Gastroesophageal sphincter (tissue), 3 donors: ENCODE results near the gene POU4F1.

ENCODE experiments used
- POLR2AphosphoS5 ChIP-seq: sonication (generic); formaldehyde crosslinking; IDR thresholded peaks from one replicate; pipeline ENCODE4 v1.6.1; 2017; ENCODE audit warnings: antibody characterized with exemption
- TF ChIP-seq, protein P1 (sequence below), 4 experiments: fragments of 200-600 bp in 2 of 4; fragments of 450-650 bp in 2 of 4; sonication (generic) in 1 of 4; IDR thresholded peaks; one replicate each; pipeline ENCODE4 v1.5.1; 2017 to 2019; ENCODE audit warnings: antibody characterized with exemption in 4 of 4, mild to moderate bottlenecking in 2 of 4, moderate library complexity in 2 of 4

GRCh38 chr13:78596399-78596735 is 7.0 kb downstream of the POU4F1 start:
- TF ChIP-seq POLR2AphosphoS5, result no peak
- TF ChIP-seq, protein P1, sequence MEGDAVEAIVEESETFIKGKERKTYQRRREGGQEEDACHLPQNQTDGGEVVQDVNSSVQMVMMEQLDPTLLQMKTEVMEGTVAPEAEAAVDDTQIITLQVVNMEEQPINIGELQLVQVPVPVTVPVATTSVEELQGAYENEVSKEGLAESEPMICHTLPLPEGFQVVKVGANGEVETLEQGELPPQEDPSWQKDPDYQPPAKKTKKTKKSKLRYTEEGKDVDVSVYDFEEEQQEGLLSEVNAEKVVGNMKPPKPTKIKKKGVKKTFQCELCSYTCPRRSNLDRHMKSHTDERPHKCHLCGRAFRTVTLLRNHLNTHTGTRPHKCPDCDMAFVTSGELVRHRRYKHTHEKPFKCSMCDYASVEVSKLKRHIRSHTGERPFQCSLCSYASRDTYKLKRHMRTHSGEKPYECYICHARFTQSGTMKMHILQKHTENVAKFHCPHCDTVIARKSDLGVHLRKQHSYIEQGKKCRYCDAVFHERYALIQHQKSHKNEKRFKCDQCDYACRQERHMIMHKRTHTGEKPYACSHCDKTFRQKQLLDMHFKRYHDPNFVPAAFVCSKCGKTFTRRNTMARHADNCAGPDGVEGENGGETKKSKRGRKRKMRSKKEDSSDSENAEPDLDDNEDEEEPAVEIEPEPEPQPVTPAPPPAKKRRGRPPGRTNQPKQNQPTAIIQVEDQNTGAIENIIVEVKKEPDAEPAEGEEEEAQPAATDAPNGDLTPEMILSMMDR (IDR thresholded peaks at IDR 0.05), result no peak
